Prostate gland (tissue), 2 donors: ENCODE measurements around the gene C9orf43. TPM values are rescaled to one million over a fixed set of nuclear protein-coding genes. Genes with fewer than 3 reads are reported as not detected.

Experiments used
- DNase-seq: peaks from one replicate; pipeline ENCODE4 v3.0.0-alpha.2; 2019; ENCODE audit warnings: low spot score
- H3K27ac ChIP-seq, 2 donors: fragments of 200-600 bp; sonication (generic); 2 replicates each; pipeline ENCODE4 v1.5.1; 2017 to 2019
- H3K27me3 ChIP-seq: fragments of 200-600 bp; sonication (generic); replicated peaks from 2 replicates; pipeline ENCODE4 v1.5.1; 2019; ENCODE audit not compliant: insufficient read depth
- H3K36me3 ChIP-seq, 2 donors: fragments of 200-600 bp; sonication (generic); 1 replicate in 1 of 2; 2 replicates in 1 of 2; pipeline versions ENCODE4 v1.5.1 to v1.8.1; 2017 to 2019
- H3K4me1 ChIP-seq: fragments of 200-600 bp; sonication (generic); replicated peaks from 2 replicates; pipeline ENCODE4 v1.5.1; 2019
- H3K4me3 ChIP-seq, 2 donors: fragments of 200-600 bp; sonication (generic); 2 replicates each; pipeline ENCODE4 v1.5.1; 2017 to 2019
- H3K9me3 ChIP-seq: fragments of 200-600 bp; sonication (generic); 2 replicates; pipeline ENCODE4 v1.5.1; 2017
- CTCF ChIP-seq, 4 experiments: fragments of 200-600 bp in 2 of 4; fragments of 450-650 bp in 2 of 4; sonication (generic) in 2 of 4; IDR thresholded peaks; 1 replicate in 3 of 4; 2 replicates in 1 of 4; pipeline ENCODE4 v1.5.1; 2016 to 2019; ENCODE audit warnings: antibody characterized with exemption in 4 of 4, mild to moderate bottlenecking in 2 of 4, moderate library complexity in 2 of 4
- POLR2A ChIP-seq: fragments of 450-650 bp; IDR thresholded peaks from one replicate; pipeline ENCODE4 v1.6.1; 2016; ENCODE audit warnings: antibody characterized with exemption, mild to moderate bottlenecking
- POLR2AphosphoS5 ChIP-seq: sonication (generic); formaldehyde crosslinking; IDR thresholded peaks from one replicate; pipeline ENCODE4 v1.6.1; 2017; ENCODE audit warnings: antibody characterized with exemption
- WGBS: methylation state at CpG from one replicate; pipeline ENCODE4 v1.1.5; 2018; 5-methylcytosine and 5-hydroxymethylcytosine counted together
- intact Hi-C: fragments of 100-400 bp; cut with DNase I; formaldehyde crosslinking; loops from one replicate; pipeline ENCODE4 v1.14.2; 2022
- total RNA-seq, 2 donors: library from RNA; depleted of rRNA; stranded (reverse); fragments of >200 nt; gene quantifications; one replicate each; pipeline ENCODE4 v1.1.0, GENCODE V29; 2016

C9orf43 gene
- total RNA-seq, 2 donors from 2014 or later, result 3.7 to 11.0 TPM

DNA sequence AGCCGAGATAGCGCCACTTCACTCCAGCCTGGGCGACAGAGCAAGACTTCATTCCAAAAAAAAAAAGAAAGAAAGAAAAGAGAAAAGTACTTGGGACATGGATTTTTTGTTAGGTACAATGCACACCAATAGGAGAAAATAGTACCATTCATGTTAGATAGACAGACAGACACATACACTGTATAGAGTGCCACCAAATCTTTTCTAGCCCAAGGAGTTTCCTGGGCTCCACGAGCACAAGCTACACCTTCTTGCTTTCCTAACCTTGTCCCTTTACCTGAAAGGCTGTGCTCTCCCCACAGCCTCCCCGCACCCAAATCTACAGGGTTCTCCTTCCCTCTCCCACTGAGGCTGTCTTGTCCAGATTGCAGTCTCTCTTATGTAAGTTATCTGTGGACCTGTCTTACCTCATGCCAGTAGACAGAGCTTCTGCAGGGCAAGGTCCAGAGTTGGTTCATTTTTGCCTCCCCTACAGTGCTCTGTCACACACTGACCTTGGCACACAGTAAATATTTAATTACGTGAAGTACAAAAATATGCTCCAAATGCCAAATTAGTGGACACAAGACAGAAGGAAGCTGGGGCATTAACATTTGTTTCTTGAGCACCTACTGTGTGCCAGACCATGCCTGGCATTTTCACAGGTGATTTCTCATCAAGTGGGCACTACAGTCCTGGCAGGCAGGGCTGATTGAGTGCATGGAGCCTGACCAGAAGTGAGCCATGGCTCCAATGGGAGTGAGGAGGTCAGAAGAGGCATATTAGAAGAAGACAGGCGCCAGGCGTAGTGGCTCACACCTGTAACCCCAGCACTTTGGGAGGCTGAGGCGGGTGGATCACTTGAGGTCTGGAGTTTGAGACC, 15.3 kb upstream of the C9orf43 start:
- Histone ChIP-seq H3K9me3 (no peaks in the 10 kb centered on the region), H3K27ac (no peak overlapping the region), H3K4me1 (no peaks in the 10 kb centered on the region), H3K4me3 (no peak overlapping the region), H3K27me3 (no peaks in the 10 kb centered on the region), H3K36me3 (peaks cover 5 to 11% of the 10 kb centered on the region in 2 donors)
- 97% methylated on average over 9 of the region's 9 CpGs for WGBS
- TF ChIP-seq POLR2AphosphoS5 (no peak), POLR2A (no peak), CTCF (IDR thresholded peaks at IDR 0.05) (no peak)
- intact Hi-C loops, result no loop called here
- DNase-seq, result no peak

DNA sequence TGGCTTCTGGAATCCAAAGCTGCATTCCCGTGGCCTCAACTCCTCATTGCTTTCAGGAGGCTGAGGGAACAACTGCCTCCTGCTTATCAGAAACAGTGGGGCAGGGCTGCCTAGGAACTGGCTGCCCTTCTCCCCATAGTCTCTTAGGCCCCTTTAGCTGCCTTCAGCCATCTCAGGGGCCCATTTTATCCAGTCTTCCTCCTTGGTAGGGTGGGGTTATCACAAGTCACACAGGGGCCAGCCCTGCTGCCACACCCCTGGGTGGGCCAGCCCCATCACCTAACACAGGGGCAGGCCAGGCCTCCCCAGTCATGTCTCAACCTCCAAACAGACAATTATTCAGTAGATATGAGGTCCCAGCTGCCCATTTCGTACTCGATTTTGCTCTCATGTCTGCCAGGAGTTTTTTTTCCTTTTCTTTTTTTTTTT, 13.3 kb upstream of the C9orf43 start:
- no peaks in the 10 kb centered on the region for H3K9me3 ChIP-seq
- intact Hi-C loops, result no loop called here
- no peak overlapping the region for H3K27ac ChIP-seq
- H3K4me1 ChIP-seq, result no peaks in the 10 kb centered on the region
- no peak for DNase-seq
- no peaks in the 10 kb centered on the region for H3K27me3 ChIP-seq
- no peak overlapping the region for H3K4me3 ChIP-seq
- no peaks in the 10 kb centered on the region for H3K36me3 ChIP-seq
- 97% methylated on average over 3 of the region's 3 CpGs for WGBS
- TF ChIP-seq POLR2A (no peak), POLR2AphosphoS5 (no peak), CTCF (IDR thresholded peaks at IDR 0.05) (no peak)

DNA sequence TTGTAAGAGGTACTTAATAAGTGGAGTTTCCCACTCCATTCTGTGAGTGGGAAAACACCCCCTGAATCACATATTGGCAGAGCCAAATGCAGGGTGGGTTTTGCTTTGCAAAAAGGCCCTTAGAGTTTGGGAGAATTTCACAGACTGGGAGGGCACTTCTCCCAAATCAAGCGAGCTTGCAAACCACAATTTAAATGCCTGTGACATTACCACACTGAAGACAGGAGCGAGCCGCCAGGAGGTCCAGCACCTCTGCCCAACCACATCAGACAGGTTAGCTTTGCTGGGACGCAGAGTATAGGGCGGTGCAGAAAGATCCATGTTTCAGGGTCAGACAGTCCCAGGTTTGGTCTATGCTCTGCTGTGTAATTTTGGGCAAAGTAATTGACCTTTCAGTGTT, 11.8 kb upstream of the C9orf43 start:
- Histone ChIP-seq H3K4me1 (no peaks in the 10 kb centered on the region), H3K36me3 (no peaks in the 10 kb centered on the region), H3K27me3 (no peaks in the 10 kb centered on the region), H3K4me3 (no peak overlapping the region), H3K9me3 (no peaks in the 10 kb centered on the region), H3K27ac (no peak overlapping the region)
- no peak for DNase-seq
- 62% methylated on average over 5 of the region's 5 CpGs for WGBS
- TF ChIP-seq POLR2A (no peak), POLR2AphosphoS5 (no peak), CTCF (IDR thresholded peaks at IDR 0.05) (no peak)
- intact Hi-C loops, result no loop called here

- H3K4me3 ChIP-seq, result peak overlapping the region; percentile 65 to 89
- no peak for TF ChIP-seq POLR2A
- no peak for TF ChIP-seq CTCF (IDR thresholded peaks at IDR 0.05)
- TF ChIP-seq POLR2AphosphoS5, result no peak
- no peaks in the 10 kb centered on the region for H3K27me3 ChIP-seq
- H3K27ac ChIP-seq, result peak overlapping the region; percentile 54 to 76
- no peaks in the 10 kb centered on the region for H3K9me3 ChIP-seq
- H3K36me3 ChIP-seq, result no peaks in the 10 kb centered on the region
- no peaks in the 10 kb centered on the region for H3K4me1 ChIP-seq
- no peak for DNase-seq
- WGBS, result 72% methylated on average over 3 of the region's 3 CpGs
- intact Hi-C loops, result loop anchor here (10.0 kb wide), 2 partner anchors 85 to 125 kb away; partner anchors contain the start of genes CDC26 and PRPF4
Observed at GRCh38 chr9:113399646-113400200, 10.8 kb upstream of the C9orf43 start.
